T1000 (cell line): ENCODE results near the gene COMMD8.
"Not testable (repeated sequence)": the region's sequence is repeated elsewhere in the genome, so short reads cannot be mapped to it uniquely, and the experiment has no call there.

Source experiments
- DNase-seq: peaks from one replicate; lab custom pipeline; 2025; ENCODE audit warnings: mixed read lengths; lab: John Stamatoyannopoulos, UW

Gene COMMD8

DNA sequence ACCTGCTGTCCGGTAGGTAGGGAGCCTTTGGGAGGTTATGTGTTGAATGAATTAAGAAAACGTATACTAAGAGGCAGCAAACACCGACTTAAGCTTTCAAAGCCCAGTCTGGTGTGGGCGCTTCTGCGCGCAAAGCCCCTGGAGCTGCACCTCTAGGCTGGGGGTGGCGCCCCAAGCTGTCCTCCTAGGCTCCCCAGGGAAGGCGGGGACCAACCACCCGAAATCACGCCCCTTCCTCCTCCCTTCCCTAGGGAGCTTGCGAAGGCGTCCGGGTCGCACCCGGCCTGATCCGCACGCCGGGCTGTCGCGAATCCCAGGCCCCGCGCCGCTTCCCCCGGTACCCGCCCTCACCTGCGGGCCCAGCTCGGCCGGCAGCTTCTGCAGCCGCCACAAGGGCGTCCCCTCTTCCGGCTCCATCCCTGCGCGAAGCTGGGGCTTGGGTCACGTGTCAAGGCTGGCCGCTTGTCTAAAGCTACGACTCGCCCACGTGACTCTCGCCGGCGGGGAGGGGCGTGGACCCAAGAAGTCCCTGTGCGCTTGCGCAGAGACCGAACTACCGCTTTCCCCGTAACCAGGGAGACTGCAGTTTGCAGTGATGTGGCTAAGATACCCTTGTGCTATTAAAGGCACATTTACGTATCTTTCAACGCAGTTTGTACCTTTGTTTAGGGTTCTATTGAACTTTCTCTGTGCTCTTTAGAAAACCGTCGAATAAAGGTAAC, at the start of gene COMMD8:
Gene COMMD8 (minus strand): TSS at position 468 of the 722 bp plus-strand sequence. CDS start 51 bp downstream, at position 417.
- DNase-seq, result peak; percentile 98

- no peak for DNase-seq
Observed at GRCh38 chr4:47510506-47511143, 47.1 kb upstream of the COMMD8 start.

- no peak for DNase-seq
Observed at GRCh38 chr4:47505666-47506065, 42.2 kb upstream of the COMMD8 start.

GRCh38 chr4:47505147-47505546, 41.6 kb upstream of the COMMD8 start:
- no peak for DNase-seq

DNA sequence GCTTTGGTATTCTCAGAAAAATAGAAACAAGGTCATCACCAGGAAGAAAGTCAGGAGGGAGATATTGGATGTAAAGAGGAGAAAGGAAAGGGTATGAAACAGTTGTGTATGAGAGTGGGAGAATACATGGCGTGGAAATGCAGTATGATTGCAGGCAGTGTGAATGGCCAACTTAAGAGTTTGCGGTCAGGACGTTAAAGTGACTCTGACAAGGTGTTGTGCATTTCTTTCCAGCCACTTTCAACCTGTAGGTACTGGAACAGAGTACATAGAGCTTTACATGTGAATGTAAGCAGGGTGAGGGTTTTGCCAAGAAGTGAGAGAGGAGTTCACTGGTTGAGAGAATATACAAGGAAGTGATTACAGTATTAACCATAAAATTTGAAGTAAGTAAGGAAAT, 37.3 kb upstream of the COMMD8 start:
- no peak for DNase-seq

GRCh38 chr4:47499700-47500099, 36.2 kb upstream of the COMMD8 start:
- no peak for DNase-seq

GRCh38 chr4:47498899-47499298, 35.4 kb upstream of the COMMD8 start:
- no peak for DNase-seq

GRCh38 chr4:47494124-47494430, 30.6 kb upstream of the COMMD8 start:
- DNase-seq, result no peak

GRCh38 chr4:47493238-47494123, 30.0 kb upstream of the COMMD8 start:
- no peak for DNase-seq

DNA sequence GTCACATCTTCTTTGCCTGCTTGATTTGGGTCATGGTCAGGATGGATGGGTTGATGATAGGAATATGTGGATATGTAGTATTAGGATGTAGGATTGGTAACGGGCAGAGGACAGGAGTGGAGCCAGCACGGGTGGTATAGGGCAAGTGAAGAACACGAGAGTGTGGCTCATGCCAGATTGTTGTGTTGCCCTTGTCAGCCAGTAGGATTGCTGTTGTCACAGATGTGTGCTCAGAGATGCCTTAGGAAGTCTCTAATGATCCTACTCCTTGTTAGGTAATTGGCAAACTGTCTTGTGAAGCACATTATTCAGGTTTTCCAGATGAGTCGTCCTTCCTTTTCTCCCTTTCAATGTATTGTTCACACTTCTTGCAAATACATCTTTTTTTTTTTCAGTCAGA, 27.0 kb upstream of the COMMD8 start:
- no peak for DNase-seq

- DNase-seq, result no peak
Observed at GRCh38 chr4:47488706-47489105, 25.2 kb upstream of the COMMD8 start.

DNA sequence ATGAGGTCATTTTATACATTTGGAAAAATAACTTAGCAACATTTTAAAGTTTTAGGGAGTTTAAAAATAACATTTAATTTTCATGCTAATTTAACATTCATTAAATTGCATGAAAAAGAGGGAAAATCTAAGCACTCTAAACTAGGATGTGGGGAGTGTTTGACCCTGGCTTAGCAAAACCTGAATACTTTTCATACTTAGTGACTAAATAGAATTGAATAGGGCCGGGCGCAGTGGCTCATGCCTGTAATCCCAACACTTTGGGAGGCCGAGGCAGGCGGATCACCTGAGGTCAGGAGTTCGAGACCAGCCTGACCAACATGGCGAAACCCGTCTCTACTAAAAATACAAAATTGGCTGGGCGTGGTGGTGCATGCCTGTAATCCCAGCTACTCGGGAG, 23.2 kb upstream of the COMMD8 start:
- not testable (repeated sequence) for DNase-seq

GRCh38 chr4:47486231-47486673, 22.8 kb upstream of the COMMD8 start:
- no peak for DNase-seq

DNA sequence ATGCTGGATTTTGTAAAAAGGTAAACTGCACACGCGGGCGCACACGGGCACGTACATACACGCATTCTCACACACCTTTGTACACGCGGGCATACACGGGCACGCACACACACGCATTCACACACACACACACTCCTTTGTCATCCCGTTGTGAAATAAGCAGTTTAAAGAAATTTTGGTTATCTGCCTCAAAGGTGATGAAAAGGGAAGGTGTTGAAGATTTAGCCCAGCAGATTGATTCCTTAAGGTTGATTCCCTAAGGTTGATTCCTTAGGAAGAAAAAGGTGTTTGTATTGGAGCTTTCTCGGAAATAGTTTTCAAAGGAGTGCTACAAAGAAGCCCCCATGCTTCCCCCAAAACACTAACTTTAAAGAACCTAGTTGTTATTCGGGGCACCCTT, 22.3 kb upstream of the COMMD8 start:
- DNase-seq, result no peak

- DNase-seq, result peak; percentile 90
Observed at GRCh38 chr4:47485047-47485692, 21.7 kb upstream of the COMMD8 start, which contains the start of gene ATP10D. Gene ATP10D, plus strand, starts transcription at chr4:47485275. Its CDS starts 27,266 bp downstream, at chr4:47512541.

- DNase-seq, result no peak
Observed at GRCh38 chr4:47484168-47484567, 20.7 kb upstream of the COMMD8 start.

DNA sequence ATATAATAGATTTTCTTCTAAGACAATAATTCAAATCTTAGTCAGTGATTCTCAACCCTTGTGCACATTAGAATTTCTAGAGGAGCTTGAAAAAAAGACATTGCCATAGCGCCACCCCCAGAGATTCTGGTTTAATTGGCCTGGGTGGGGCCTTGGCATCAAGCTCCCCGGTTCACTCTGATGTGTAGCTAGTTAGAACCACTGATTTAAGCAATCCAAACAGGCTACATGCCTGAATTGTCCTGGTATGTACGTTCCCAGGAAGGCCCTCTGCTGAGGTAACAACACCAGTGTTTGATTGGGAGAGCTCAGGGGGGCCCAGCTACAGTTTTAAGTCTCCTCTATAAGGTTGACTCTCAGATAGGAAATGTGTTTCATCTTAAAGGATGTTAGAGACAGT, 20.2 kb upstream of the COMMD8 start:
- DNase-seq, result no peak

DNA sequence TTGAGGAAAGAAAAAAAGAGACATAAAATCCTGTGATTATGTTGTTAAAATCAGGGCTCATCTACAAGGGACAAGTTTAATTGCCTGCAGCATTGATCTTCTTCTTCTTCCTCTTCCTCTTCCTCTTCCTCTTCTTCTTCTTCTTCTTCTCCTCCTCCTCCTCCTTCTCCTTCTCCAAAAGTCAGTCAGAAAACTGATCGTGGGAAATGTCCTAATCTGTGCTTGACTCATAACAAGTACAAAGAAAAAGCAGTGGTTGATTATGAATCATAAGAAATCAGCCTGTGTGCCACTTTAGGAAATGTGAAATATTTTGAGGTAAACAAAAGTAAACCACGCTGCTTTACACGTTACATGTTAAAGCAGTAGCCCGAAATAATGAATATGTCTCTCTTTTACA, 18.8 kb upstream of the COMMD8 start:
- DNase-seq, result no peak

DNA sequence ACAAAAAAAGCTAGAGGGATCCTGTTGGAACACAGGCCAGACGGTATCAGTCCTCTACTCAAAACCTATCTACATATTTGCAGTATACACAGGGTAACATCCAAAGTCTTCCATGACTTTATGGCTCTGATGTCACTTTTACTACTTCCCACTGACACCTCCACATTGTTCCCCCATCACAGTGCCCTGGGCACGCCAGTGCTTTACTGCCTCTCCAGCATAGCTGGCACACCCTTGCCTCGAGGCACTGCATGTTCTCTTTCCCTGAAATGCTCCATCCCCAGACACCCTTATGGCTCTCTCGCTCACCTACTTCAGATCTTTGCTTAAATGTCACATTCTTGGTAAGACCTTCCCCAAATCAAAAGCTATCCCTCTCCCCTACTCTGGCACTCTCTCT, 15.3 kb upstream of the COMMD8 start:
- no peak for DNase-seq

- DNase-seq, result no peak
Observed at GRCh38 chr4:47475411-47475810, 11.9 kb upstream of the COMMD8 start.

DNA sequence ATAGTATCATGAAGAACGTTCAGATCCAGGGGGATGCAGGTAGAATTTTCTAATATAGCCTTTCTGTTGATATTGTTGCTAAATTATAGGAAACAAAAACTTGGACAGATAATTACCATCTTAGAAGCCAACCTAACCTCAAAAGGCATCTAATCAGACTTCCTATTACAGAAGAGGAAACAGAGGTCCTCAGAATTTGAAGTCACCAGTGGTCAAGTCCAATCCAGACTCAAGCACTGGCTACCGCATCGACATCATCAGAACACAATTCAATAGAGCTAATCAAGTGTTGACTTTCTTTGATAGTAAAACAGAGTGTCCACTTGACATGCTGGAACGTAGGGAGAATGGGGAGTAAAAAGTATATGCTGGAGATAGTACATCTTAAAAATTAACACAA, 11.3 kb upstream of the COMMD8 start:
- no peak for DNase-seq

- no peak for DNase-seq
Observed at GRCh38 chr4:47473141-47473750, 9.7 kb upstream of the COMMD8 start.
